Activated CD8-positive, alpha-beta T cell treated with anti-CD3 and anti-CD28 coated beads for 36 hours (primary cell): Measurements from ENCODE around the gene SCFD2. TPM values are rescaled to one million over a fixed set of nuclear protein-coding genes. Genes with fewer than 3 reads are reported as not detected.

Experiments
- ATAC-seq: fragments of 200-7000 bp; cut with Tn5 transposase; one replicate; pipeline ENCODE4 v1.10.0; 2021; ENCODE audit warnings: mild to moderate bottlenecking, moderate library complexity
- CTCF ChIA-PET: fragments of 350-600 bp; sonication (Branson Sonifier 250); formaldehyde crosslinking; loops from one replicate; lab custom pipeline; 2021; ENCODE audit warnings: antibody characterized with exemption; lab: Charles Lee
- POLR2A ChIA-PET: fragments of 350-600 bp; sonication (Branson Sonifier 250); formaldehyde crosslinking; loops from one replicate; lab custom pipeline; 2021; ENCODE audit warnings: antibody characterized with exemption; lab: Charles Lee
- DNase-seq: peaks from one replicate; pipeline ENCODE4 v3.0.0-alpha.2; 2020
- H3K27ac Mint-ChIP-seq: one replicate; pipeline ENCODE4 v1.8.0; 2021; ENCODE audit warnings: mild to moderate bottlenecking, mixed read lengths
- H3K27me3 Mint-ChIP-seq: one replicate; pipeline ENCODE4 v1.8.0; 2021; ENCODE audit warnings: mixed read lengths
- H3K36me3 Mint-ChIP-seq: one replicate; pipeline ENCODE4 v1.8.0; 2021; ENCODE audit warnings: low read depth, mixed read lengths
- H3K4me1 Mint-ChIP-seq: one replicate; pipeline ENCODE4 v1.8.0; 2021; ENCODE audit warnings: low read depth, mixed read lengths
- H3K4me3 Mint-ChIP-seq: one replicate; pipeline ENCODE4 v1.8.0; 2021; ENCODE audit warnings: mild to moderate bottlenecking, moderate library complexity, mixed read lengths
- H3K9me3 Mint-ChIP-seq: one replicate; pipeline ENCODE4 v1.8.0; 2021; ENCODE audit warnings: mixed read lengths
- CTCF ChIP-seq: fragments of 200-600 bp; IDR thresholded peaks from one replicate; pipeline ENCODE4 v1.8.0; 2022; ENCODE audit warnings: antibody characterized with exemption, mild to moderate bottlenecking
- intact Hi-C: fragments of 100-400 bp; cut with micrococcal nuclease; formaldehyde crosslinking; loops from one replicate; pipeline ENCODE4 v1.10.0; 2022
- total RNA-seq, 2 experiments: library from RNA; stranded (reverse); gene quantifications; one replicate each; pipeline ENCODE4 v1.2.3, GENCODE V29; 2021

Gene SCFD2
- total RNA-seq, 2 experiments from 2014 or later: 21.4 to 22.1 TPM

GRCh38 chr4:52966781-52967180 is 399.1 kb downstream of the SCFD2 start:
- no peaks in the 10 kb centered on the region for H3K9me3 Mint-ChIP-seq
- POLR2A ChIA-PET: no interaction called here

GRCh38 chr4:52966172-52966571 is 399.7 kb downstream of the SCFD2 start:
- Mint-ChIP-seq H3K9me3 (no peaks in the 10 kb centered on the region), H3K27me3 (no peaks in the 10 kb centered on the region), H3K27ac (no peak overlapping the region), H3K4me3 (no peak overlapping the region), H3K36me3 (peaks cover 17% of the 10 kb centered on the region), H3K4me1 (no peaks in the 10 kb centered on the region)
- no peak for TF ChIP-seq CTCF
- no peak for DNase-seq
- intact Hi-C loops: no loop called here
- no peak for ATAC-seq
- CTCF ChIA-PET: no interaction called here
- POLR2A ChIA-PET: no interaction called here

More at GRCh38 chr4:52966781-52967180, 399.1 kb downstream of the SCFD2 start:
- DNase-seq (no peak), ATAC-seq (no peak)
- intact Hi-C loops: no loop called here
- CTCF ChIA-PET: no interaction called here
- Mint-ChIP-seq H3K4me1 (no peaks in the 10 kb centered on the region), H3K27ac (no peak overlapping the region), H3K27me3 (no peaks in the 10 kb centered on the region), H3K36me3 (peaks cover 18% of the 10 kb centered on the region), H3K4me3 (no peak overlapping the region)
- TF ChIP-seq CTCF: no peak

- ATAC-seq (no peak), DNase-seq (no peak)
- Mint-ChIP-seq H3K4me1 (no peaks in the 10 kb centered on the region), H3K36me3 (peaks cover 10% of the 10 kb centered on the region), H3K27ac (no peak overlapping the region), H3K9me3 (no peaks in the 10 kb centered on the region), H3K27me3 (no peaks in the 10 kb centered on the region), H3K4me3 (no peak overlapping the region)
- POLR2A ChIA-PET: no interaction called here
- intact Hi-C loops: no loop called here
- TF ChIP-seq CTCF: no peak
- CTCF ChIA-PET: no interaction called here
These were observed 401.2 kb downstream of the SCFD2 start for GRCh38 chr4:52964561-52965101.

DNA sequence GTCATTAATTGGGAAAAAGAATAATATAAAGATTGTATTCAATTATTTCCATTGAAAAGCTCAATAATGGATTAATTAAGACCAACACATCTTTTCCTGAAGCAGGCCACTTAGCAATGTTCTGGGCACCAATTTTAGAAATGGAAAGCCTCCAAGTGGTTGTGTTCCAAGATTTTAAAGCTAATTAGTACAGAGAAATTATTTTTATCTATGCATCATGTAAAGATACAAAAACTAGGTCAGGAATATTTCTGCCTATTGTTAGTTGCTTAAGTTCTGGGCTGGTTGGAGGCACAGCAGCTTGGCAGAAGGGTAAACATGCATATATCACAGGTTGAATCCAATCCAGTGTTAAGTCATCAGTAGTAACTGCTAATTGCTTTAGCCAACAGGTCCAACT is 401.9 kb downstream of the SCFD2 start:
- CTCF ChIA-PET: no interaction called here
- intact Hi-C loops: no loop called here
- H3K4me1 Mint-ChIP-seq: no peaks in the 10 kb centered on the region
- DNase-seq (no peak), ATAC-seq (no peak)
- no peaks in the 10 kb centered on the region for H3K27me3 Mint-ChIP-seq
- POLR2A ChIA-PET: no interaction called here
- no peaks in the 10 kb centered on the region for H3K9me3 Mint-ChIP-seq
- H3K4me3 Mint-ChIP-seq: no peak overlapping the region
- no peak overlapping the region for H3K27ac Mint-ChIP-seq
- TF ChIP-seq CTCF: no peak
- H3K36me3 Mint-ChIP-seq: peaks cover 7% of the 10 kb centered on the region

DNA sequence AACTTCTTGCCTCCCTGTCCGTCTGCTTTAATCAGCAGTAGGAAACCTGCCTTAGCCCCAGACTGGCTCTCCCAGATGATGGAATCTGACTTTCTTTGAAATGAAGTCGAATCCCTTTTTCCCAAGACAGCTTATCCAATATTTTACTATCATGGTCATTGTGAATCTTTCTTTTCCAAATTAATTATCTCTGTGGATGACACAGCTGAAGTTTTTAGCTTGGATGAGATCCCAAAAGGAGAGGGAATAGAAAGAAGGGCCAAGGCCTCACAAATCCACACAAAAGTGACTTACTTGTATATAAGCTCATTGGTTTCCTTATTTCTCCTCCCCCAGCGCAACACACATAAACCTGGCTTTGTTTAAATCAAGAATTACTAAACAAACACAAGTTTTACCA is 403.1 kb downstream of the SCFD2 start:
- Mint-ChIP-seq H3K36me3 (peaks cover 6% of the 10 kb centered on the region), H3K27me3 (no peaks in the 10 kb centered on the region), H3K4me3 (no peak overlapping the region), H3K9me3 (no peaks in the 10 kb centered on the region), H3K27ac (no peak overlapping the region), H3K4me1 (no peaks in the 10 kb centered on the region)
- intact Hi-C loops: no loop called here
- POLR2A ChIA-PET: no interaction called here
- ATAC-seq (no peak), DNase-seq (no peak)
- CTCF ChIA-PET: no interaction called here
- TF ChIP-seq CTCF: no peak
